NT2/D1 (cell line): ENCODE measurements around the gene SAT2.

Experiments
- SUZ12 ChIP-seq: IDR thresholded peaks from 2 replicates; pipeline ENCODE4 v1.6.1; 2011; ENCODE audit not compliant: insufficient read length, insufficient read depth; ENCODE audit errors: extremely low read depth
- YY1 ChIP-seq: IDR thresholded peaks from 2 replicates; pipeline ENCODE4 v1.6.1; 2011; ENCODE audit not compliant: insufficient read length, insufficient read depth
- ZNF274 ChIP-seq: IDR thresholded peaks from 2 replicates; pipeline ENCODE4 v1.6.1; 2011; ENCODE audit warnings: mild to moderate bottlenecking, low read depth, low read length

GRCh38 chr17:7610641-7611040, 17.0 kb downstream of the SAT2 start:
- TF ChIP-seq SUZ12, result no peak
- TF ChIP-seq ZNF274, result no peak
- TF ChIP-seq YY1, result no peak
